Iris pigment epithelial cell (primary cell): Measurements from ENCODE around the gene GATB.
A peak's percentile ranks its signal among the peaks of the same experiment; 100 is the strongest.

ENCODE experiments used
- DNase-seq: peaks from one replicate; pipeline ENCODE4 v3.0.0-alpha.2; 2011; ENCODE audit warnings: low read depth

GATB gene

DNA sequence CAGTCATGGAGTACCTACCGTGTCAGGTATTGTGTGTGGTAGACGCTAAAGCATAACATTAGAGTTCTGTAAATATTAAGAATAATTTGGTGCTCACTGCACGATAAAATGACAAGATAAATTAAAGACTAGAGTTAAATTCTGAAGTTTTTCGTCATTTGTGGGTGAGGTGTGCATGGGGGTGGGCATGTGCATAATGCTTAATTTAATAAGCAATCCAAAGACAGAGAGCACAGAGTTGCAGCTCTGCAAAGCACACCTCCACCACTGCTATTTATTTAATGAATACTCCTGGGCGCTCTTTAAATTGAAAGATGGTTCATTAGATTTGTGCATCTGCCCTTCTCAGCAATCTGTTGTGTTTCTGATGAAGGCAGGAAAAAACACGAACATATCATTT, 62.6 kb downstream of the GATB start:
- no peak for DNase-seq

DNA sequence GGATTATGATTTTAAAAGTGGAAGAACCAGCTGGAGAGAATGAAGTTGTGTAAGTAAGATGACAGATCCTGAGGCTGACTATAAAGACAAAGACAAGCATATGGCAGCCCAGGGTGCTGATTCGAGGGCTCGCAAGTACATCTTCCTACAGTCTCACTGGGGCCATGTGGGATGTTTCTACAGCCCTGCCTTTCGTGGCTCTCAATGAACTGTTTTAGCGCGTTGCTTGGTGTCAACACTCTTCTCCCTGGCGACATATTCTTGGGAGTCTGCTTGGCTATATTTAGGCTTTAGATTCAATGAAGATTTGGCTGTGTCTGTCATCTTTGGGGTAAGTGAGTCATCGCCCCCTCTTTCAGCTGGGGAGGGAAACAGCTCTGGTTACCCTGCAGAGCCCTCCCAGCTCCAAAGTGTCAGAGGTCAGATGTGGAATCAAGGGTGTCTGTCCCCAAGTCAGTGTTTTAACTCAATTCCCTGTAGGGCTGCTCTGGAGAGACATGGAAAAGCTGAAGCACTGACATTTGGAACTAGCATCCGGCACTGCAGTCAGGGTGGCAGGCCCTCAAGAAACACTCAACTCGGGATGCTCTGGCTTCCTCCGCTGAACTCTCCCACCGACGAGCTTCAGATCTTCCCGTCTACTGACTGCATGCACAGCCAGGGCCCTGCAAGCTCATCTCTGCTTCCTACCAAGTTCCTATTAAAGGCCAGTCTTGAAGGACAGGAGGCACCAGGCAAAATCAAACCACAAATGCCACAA, 65.7 kb downstream of the GATB start:
- no peak for DNase-seq

DNA sequence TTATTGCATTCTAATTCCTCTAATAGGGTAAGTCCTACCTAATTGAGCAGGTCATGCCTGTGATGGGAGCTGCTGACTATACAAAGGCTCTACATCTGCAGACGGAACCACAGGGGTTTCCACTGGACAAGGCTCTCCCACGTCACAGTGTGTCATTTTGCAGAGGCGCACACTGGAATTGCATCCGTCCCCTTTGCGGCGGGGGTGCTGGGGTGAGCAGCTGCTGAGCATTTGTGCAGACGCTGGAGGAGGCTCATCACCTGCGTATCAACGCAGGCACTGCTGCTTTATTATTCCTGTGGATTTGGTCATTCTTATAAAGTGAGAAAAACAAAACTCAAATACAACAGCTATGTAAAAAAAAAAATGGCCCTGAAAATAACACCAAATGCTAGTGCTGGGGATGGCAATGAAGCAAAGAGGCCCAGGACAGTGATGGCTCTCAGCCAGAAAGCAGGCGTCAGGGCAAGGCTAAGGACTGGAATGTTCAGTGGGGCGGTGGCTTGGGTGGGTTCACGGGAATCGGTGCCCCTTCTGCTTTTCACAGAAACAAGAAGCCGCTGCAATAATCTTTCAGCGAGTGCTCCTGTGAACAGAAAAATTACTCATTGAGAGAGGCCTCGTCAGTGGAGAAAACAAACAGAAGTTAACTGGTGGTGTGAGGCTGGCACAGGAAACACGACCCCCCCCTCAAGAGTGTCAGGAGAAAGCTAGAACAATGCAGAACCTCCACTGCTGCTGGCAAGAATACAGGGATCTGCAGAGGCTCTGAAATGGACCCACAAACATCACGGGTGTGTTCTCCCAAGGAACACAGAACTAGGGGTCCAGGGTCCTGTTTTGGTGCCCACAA, 67.8 kb downstream of the GATB start:
- DNase-seq, result no peak

DNA sequence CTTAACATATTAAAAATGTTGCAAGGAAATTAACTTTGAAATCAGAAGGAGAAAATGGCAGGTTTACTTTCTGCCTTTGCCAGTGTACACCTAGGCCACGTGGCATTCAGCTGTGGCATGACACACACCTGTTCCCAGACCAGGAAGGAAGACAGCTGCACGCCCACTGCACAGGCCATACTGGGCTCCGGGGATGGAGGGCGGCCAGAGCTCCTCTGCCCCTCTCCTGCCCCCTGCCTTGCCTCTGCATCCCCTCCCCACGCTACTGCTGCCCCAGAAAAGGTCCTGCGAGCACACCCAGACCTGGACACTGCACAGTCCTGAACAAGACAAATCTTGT, 68.4 kb downstream of the GATB start:
- DNase-seq, result no peak

DNA sequence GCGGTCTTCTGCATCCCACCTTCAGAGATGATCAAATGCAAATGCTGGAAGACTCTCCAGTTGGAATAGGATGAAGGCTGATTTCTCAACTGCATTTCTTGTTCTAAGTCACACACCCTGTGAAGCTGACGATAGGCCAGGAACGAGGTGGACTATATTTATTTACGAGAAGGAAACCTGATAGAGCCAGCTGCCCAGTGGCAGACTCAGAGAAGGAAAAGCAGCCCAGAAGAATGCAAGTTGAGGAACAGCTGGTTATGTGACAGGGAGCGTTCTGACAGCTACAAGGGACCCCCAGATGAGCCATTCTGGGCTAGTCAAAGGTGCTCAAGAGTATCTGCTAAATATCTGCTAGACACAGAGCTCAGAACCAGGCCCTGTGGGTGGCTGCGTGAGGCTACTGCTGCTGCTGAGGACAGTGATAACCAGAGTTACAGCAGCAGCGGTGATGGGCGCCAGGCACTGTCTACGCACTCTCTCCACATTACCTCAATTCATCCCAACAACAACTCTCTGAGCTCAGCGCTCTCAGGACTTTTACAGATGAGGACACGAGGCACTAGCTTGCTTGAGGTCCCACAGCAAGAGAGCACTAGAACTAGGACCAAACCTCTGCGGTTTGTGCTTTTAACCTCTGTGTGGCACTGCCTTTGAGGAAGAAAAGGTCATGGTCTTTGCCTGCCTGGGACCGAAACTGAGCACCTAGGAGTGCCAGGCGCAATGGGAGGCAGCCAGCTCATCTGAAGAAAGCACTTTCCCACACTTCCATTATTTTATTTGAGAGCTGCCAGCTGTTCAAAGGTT, 69.0 kb downstream of the GATB start:
- DNase-seq, result no peak

DNA sequence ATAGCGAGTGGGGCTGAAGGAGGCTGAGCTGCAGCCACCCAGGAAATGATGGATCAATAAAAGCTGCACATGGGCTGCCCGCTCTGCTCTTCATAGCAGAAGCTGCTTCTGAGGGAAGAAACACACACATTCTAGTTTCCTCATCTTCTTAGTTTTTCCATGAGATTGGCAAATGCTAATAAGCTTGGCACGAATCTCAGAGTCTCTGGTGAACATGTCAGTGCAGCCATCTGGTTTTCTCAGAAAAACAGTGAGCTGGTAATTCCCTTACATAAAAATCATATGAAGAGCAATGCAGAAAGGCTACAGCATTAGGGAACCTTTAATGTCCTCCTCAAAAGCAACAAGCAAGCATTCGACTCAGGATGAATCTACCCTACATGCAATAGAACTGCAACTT, 69.9 kb downstream of the GATB start:
- DNase-seq, result no peak

DNA sequence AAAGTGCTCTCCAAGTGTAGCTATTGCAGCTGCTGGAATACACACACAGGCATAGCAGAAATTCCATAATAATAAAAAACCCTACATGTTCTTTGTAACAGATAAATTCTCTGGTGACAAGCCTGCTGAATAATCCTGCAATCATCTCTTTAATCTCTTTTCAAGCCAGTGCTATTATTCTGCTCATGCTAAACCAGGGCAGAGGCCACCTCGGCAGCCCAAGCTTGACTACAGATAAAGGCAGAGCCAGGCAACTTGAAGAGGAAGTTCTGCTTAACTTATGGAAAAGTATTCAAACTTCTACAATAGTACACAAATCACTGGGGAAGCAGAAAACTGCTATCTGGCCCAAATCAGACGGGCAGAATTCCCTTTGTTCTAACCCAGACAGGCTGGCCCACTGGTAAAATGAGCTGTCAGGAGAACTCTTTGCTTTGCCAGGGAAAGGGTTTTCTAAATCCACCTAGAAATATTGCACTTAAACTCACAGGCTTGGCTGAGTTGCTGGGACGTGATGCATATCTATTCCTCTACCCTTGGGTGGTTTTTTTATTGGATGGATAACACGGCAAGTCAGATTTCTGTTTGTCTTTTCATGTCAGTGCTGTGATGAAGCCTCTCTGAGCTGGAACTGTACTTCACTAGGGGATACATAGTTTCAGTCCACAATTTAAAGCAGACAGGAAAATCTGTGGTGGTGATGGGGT, 70.5 kb downstream of the GATB start:
- peak; percentile 64 for DNase-seq

DNA sequence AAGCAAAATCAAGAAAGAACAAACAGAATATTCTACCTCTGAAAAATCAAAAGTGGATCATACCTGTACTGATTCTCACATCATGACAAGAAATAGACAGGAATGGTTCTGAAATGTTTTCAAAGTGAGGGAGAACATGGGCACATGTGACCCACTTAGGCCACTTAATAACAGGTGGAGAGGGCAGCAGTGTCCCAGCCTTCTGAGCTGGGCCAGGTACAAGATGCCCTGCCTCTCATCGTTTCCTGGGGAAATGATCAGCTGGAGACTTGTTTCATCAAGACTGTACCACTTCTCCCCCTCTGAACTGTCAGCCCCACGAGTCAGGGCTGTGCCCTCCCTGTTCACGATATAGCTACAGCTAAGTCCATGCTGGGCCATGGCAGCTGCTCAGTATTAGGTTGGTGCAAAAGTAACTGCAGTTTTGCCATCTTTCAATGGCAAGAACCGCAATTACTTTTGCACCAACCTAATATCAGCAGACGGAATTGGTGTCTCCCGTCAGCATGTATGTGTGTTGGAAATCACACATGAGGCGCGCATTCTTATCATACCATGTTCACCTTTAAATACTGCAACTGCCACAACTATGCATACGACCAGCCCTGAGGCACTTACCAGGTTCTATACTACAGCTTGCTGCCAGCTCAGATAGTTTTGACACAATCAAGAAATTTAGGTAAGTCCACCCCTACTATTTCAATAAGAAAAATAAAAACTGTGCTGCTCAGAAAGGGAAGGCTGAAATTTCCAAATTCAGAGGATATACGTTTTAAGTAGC, 71.4 kb downstream of the GATB start:
- no peak for DNase-seq

DNA sequence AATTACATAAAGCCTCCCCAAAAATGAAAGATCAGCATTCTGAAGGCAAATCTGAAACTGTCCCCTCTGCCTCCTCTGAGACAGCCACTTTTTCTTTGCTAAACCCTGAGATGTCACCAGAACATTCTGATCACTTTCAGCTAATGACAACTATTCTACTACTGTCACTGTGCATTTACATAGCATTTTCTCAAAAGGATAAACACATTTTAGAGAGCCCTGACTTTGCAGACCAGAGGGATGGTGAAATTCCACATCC, 72.1 kb downstream of the GATB start:
- DNase-seq, result no peak

DNA sequence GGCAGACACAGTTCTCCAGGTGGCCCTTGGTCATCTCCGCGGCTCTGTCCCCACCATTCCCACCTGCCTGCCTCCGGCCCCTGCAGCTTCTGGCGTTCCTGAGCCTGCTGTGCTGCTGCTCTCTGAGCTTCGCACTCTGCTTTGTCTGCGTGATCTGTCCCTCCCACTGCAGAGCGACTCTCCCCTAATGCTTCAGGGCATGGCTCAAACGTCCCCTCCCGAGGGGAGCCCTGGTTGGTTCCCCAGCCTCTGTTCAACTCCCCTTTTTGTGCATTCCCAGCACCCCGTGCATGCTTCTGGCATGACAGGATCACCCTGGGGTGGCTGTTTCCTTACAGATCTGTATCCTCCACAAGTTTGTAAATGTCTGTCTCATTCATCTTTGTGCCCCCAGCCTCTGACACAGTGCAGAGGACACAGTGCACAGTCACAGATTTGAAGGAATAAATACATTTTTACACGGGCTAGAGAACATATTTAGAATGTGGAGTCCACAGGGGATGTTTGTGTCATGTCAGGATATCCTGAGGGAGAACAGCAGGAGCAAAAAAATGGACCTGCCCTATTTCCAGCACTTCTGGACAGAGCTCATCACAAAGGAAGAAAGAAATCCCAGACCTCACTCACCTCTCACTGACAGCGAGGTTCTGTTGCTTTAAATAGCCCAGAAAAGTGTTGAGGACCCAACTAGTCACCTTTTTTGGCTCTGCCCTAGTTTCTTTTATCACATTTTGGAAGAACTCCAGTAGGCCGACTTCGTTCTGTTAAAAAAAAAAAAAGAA, 72.6 kb downstream of the GATB start:
- peak; percentile 42 for DNase-seq

DNA sequence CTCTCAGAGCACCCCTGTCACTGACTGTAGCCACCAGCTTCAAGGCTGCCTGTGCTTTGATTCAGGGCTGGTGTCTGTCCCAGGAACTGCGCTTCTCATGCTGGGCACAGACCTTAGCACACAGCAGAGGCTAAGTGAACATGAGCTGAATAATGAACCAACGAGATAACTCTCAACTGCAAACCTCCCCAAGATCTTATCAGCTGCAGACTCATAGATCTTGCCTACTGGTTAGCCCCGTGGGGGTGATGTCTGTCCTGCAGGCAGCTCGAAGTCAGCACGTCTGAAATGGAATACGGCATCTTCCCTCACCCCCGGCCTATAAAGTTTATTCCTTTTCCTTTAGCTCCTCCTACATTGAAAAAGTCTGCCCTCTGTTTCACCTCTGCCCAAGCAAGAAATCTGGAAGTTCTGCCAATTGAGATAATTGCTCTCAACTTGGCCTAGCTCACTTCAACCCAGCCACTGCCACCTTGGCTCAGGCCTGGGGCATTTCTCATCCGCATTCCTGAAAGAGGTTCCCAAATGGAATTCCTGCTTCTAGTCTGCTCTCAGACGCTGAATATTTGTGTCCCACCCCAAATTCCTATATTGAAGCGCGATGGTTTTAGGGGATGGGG, 73.7 kb downstream of the GATB start:
- DNase-seq, result peak; percentile 32

DNA sequence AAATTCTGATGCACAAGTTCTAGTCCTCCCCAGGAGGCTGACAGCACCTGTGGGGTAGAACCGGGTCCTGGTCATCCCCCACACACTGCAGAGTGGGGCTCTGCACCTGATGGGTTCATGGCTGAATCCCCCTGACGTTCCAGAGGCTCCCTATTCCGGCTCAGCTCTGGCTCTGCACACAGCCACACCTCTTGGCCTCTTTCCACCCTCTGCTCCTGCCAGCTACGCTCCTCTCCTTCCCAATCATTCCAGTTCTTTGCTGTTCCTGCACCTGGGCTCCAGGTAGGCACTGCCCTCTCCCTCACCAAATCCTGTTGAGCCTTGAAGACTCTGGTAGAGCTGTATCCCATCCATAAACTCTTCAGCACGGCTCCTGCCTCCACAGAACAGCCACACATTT, 75.5 kb downstream of the GATB start:
- DNase-seq, result no peak

DNA sequence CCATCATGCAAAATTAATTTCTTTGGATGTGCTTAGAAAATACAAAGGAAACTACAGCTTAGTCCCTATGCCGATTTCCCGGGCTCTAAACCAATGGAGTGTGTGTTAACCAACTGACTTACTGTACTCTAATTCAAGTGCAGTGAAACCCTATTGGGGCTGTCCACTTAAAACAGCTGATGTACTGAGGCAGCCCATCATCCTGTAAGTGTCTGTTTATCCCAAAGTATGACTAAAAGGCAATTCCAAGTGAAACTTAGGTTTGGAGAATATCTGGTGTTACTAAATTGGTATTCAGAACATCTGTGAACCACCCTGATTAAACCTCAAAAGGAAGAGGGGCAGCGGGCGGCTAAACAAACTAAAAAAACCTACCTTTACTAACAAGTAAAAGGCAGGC, 79.7 kb downstream of the GATB start:
- DNase-seq, result no peak

DNA sequence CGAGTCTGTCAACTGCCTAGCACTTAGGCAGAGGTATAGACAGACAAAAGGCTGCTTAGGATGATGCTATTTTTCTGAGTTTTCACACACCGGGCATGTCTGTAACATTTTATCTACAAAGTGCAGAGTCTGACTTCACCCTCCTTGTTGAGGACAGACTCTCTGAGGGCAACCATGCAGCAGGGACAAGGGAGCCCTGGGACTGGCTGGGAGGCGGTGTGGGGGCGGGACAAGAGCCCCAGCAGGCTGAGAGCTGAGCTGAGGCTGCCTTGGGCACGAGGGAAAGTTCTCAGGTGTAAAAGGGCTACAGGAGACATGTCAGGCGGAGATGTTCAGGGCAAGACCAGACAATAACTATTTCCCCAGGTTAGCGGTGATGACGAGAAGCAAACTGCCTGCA, 81.6 kb downstream of the GATB start:
- DNase-seq, result no peak

DNA sequence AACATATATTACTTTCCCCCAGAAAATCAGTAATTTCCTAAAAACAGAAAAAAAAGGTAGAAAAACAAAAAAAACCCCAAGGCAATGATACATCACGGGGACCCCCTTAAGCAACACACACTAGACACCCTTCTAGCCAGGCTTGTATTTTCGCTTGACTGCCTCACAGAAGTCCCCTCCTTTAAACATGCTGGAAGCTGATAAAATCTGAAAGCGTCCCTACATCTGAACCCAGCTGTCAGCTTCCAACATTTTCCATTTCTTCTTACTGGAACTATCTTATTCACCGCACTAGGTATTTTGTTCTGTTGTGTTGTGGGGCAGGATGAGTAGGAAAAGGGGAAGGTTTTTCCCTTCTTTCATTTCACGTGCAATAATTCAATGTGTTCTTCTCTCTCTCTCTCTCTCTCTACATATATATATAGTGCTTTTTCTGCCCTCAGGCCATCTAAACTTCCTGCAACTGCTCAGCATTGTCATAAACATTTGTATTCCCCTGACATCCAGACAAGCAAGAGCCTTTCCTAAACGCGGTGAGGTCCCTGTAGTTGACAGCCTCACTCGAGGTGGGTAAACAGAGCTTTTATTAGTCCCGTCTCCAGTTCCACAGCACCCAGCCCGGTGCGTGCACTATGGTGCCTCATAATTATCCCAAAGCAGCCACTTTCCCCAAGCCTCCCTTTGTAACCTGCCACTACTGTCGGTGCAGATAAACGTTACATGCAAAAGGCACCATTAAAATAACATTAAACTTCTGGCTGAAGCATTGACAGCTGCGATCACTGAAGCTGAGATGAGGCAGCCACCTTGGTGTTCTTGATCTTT, 82.5 kb downstream of the GATB start:
- DNase-seq, result no peak

DNA sequence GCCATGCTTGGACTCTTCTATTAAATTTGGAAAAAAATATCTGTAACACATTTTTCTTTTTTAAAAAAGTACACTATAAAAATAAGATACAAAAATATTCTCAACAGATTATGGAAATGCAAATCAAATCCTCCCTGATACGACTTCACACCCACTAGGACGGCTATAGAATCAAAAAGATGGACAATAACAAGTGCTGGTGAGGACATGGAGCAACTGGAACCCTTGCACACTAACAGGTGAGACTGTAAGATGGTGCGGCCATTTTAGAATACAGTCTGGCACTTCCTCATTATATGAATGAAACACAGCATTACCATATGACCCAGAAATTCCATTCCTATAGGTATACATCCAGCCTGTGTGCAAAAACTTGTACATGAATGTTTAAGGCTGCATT, 83.6 kb downstream of the GATB start:
- DNase-seq, result no peak

DNA sequence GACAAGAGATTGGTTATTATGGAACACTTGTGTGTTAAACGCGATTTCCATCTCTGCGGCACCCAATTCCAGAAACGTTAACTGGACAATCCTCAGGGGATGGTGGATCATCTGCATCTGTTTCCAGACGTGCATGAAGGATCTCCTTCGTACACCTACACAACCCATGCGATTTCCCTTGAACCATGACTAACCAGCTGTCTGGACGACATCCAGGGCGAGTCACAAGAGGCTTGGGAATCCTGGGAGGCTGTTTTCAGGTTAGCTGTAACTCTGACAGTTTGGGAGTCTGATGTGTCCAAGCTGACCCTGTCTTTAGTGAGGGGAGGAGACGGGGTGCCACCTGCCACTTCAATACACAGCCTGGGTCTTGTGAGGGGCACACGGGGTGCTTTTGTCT, 84.5 kb downstream of the GATB start:
- DNase-seq, result peak; percentile 88

DNA sequence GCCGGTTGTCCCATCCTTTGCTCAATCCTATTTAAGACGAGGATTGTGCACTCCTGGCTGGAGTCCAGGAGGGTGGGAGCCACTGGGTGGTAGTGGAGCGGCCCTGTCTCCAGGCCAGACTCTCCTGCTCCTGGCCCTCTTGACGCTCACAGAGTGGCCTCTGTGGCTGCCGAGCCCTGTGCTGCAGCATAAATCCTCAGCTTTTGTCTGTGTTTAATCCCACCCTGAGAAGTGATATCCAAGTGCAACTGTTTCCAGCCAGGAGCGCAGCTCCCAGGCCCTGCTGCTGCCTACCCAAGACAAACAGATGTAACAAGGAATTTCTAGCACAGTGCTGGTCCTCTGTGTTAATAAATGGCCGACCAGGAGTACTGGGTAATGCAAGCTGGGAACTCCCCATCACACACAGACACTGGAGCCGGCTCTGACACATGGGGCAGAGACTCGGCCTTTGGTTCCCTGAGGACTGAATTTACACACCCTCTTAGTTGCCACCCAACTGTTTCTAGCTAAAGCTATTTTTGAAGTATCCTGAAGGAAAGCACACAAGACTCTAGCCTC, 85.3 kb downstream of the GATB start:
- DNase-seq, result no peak

DNA sequence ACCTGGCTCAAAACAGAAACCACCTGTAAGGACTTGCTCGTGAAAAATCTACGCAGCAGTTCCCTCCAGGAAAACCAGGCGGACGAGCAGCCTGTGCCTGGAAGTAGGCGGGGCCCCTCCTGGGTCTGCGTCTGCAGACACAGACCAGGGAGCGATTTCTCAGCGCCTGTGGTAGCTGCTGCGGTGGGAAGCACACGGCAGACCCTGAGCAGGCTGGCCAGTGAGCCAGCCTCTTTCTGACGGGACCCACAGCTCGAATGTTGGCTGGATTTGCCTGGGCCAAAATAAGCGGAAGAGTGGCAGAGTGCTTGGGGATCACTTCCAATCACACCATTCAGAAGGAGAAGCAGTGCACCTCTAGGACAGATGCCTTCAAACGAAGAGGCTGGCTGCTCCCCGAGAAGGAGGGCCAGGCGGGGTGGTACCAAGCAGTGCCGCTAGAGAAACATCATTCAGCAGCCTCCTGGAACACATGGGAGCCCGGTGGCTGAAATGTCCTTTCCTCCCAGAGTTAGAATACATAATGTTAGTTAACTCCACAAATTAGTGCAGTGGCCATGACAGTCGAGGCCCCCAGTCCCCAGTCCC, 85.9 kb downstream of the GATB start:
- peak; percentile 62 for DNase-seq
